Esophagus squamous epithelium (tissue), 4 donors: ENCODE data around the gene USP46.

ENCODE experiments used
- CTCF ChIP-seq, 6 experiments: fragments of 450-650 bp in 4 of 6; fragments of 200-600 bp in 2 of 6; sonication (generic) in 2 of 6; IDR thresholded peaks; one replicate each; pipeline ENCODE4 v1.5.1; 2016 to 2019; ENCODE audit warnings: antibody characterized with exemption in 6 of 6, mild to moderate bottlenecking in 4 of 6, moderate library complexity in 4 of 6
- POLR2A ChIP-seq, 4 donors: fragments of 450-650 bp; IDR thresholded peaks; one replicate each; pipeline ENCODE4 v1.6.1; 2017; ENCODE audit warnings: antibody characterized with exemption in 4 of 4, mild to moderate bottlenecking in 4 of 4, moderate library complexity in 3 of 4

DNA sequence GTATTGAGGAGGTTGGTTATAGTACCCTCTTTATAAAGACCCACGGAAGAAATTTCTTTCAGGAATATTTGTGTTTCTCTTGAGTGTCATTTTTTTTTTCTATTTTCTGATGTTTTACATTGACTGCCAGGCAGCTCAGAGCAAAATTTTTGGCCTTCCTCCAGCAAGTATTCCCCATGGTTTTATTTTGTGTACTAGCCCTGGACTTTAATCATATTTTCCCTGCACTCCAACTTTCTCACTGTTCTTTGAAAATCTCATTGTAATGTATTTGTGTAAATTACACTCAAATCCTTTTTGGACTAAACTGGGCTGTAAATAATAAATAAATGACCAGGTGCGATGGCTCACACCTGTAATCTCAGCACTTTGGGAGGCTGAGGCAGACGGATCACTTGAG lies 45.6 kb upstream of the USP46 start:
- no peak for TF ChIP-seq CTCF (IDR thresholded peaks at IDR 0.05)
- no peak for TF ChIP-seq POLR2A (IDR thresholded peaks at IDR 0.05)
